Measurements from ENCODE around the gene TMEM179. TPM values are rescaled to one million over a fixed set of nuclear protein-coding genes. Genes with fewer than 3 reads are reported as not detected.

Gene TMEM179
- total and polyA plus RNA-seq, 2 of the 13 experiments (the other 11 are each of a cell fraction or from before 2014, with no cell fraction given), result not detected

DNA sequence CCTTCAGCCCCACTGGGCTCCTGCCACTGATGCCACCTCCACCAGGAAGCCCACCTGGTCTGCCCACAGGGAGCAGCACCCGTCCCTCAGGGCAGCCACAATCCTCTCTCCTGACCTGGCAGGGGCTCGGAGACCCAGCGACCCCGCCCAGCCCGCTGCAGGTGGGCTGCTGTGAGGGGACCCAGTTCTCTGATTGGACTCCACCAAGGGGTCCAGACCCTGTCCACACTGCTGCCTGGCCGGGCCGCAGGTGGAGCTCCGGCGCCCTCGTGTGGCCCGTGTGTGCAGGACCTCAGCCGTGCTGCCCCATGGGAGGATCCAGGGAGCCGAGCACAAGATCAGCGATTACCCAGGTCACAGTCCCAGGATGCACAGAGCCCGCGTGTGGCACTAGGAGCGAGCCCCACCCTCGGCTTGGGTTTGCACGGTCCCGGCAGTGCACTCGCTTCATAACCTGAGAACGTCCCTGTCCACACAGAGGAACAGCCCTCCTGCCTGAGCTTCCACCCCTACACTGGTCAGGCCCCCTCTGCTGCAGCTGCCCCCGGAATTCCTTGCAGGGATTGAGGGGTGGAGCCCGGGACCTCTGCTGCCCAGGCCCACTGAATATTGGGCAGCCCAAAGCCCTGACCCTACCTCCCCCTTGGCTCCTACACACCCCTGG lies 35.4 kb upstream of the TMEM179 start (continued):
- TF ChIP-seq, protein P1, sequence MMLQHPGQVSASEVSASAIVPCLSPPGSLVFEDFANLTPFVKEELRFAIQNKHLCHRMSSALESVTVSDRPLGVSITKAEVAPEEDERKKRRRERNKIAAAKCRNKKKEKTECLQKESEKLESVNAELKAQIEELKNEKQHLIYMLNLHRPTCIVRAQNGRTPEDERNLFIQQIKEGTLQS (CRISPR knock-in tag; IDR thresholded peaks at IDR 0.05), result no peak
- no peak for TF ChIP-seq MIER2 (CRISPR knock-in tag; IDR thresholded peaks at IDR 0.05)
- TF ChIP-seq, protein P2, sequence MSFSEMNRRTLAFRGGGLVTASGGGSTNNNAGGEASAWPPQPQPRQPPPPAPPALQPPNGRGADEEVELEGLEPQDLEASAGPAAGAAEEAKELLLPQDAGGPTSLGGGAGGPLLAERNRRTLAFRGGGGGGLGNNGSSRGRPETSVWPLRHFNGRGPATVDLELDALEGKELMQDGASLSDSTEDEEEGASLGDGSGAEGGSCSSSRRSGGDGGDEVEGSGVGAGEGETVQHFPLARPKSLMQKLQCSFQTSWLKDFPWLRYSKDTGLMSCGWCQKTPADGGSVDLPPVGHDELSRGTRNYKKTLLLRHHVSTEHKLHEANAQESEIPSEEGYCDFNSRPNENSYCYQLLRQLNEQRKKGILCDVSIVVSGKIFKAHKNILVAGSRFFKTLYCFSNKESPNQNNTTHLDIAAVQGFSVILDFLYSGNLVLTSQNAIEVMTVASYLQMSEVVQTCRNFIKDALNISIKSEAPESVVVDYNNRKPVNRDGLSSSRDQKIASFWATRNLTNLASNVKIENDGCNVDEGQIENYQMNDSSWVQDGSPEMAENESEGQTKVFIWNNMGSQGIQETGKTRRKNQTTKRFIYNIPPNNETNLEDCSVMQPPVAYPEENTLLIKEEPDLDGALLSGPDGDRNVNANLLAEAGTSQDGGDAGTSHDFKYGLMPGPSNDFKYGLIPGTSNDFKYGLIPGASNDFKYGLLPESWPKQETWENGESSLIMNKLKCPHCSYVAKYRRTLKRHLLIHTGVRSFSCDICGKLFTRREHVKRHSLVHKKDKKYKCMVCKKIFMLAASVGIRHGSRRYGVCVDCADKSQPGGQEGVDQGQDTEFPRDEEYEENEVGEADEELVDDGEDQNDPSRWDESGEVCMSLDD (CRISPR knock-in tag; IDR thresholded peaks at IDR 0.05; ENCODE audit: borderline replicate concordance), result no peak
- TF ChIP-seq, protein P3, sequence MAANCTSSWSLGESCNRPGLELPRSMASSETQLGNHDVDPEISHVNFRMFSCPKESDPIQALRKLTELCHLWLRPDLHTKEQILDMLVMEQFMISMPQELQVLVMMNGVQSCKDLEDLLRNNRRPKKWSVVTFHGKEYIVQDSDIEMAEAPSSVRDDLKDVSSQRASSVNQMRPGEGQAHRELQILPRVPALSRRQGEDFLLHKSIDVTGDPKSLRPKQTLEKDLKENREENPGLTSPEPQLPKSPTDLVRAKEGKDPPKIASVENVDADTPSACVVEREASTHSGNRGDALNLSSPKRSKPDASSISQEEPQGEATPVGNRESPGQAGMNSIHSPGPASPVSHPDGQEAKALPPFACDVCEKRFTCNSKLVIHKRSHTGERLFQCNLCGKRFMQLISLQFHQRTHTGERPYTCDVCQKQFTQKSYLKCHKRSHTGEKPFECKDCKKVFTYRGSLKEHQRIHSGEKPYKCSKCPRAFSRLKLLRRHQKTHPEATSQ (CRISPR knock-in tag; IDR thresholded peaks at IDR 0.05; ENCODE audit: borderline replicate concordance), result no peak
- TF ChIP-seq, protein P4, sequence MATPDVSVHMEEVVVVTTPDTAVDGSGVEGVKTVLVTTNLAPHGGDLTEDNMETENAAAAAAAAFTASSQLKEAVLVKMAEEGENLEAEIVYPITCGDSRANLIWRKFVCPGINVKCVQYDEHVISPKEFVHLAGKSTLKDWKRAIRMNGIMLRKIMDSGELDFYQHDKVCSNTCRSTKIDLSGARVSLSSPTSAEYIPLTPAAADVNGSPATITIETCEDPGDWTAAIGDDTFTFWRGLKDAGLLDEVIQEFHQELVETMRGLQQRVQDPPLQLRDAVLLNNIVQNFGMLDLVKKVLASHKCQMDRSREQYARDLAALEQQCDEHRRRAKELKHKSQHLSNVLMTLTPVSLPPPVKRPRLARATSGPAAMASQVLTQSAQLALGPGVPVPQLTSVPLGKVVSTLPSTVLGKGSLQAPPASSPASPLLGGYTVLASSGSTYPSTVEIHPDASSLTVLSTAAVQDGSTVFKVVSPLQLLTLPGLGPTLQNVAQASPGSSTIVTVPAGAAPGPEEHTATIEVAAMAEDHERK (CRISPR knock-in tag; IDR thresholded peaks at IDR 0.05; ENCODE audit: low read depth), result no peak
- TF ChIP-seq SIN3B (IDR thresholded peaks at IDR 0.05; ENCODE audit: low read length), result no peak
- no peak for TF ChIP-seq ATF1 (CRISPR knock-in tag; IDR thresholded peaks at IDR 0.05)
- no peak for TF ChIP-seq MZF1 (CRISPR knock-in tag; IDR thresholded peaks at IDR 0.05; ENCODE audit: borderline replicate concordance)
- TF ChIP-seq ZSCAN25 (CRISPR knock-in tag; IDR thresholded peaks at IDR 0.05), result 0 out of 2 replicates have a peak, but pooled peaks have one; percentile 25
- TF ChIP-seq, protein P5, sequence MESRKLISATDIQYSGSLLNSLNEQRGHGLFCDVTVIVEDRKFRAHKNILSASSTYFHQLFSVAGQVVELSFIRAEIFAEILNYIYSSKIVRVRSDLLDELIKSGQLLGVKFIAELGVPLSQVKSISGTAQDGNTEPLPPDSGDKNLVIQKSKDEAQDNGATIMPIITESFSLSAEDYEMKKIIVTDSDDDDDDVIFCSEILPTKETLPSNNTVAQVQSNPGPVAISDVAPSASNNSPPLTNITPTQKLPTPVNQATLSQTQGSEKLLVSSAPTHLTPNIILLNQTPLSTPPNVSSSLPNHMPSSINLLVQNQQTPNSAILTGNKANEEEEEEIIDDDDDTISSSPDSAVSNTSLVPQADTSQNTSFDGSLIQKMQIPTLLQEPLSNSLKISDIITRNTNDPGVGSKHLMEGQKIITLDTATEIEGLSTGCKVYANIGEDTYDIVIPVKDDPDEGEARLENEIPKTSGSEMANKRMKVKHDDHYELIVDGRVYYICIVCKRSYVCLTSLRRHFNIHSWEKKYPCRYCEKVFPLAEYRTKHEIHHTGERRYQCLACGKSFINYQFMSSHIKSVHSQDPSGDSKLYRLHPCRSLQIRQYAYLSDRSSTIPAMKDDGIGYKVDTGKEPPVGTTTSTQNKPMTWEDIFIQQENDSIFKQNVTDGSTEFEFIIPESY (CRISPR knock-in tag; IDR thresholded peaks at IDR 0.05), result no peak
- no peak for TF ChIP-seq YEATS2 (CRISPR knock-in tag; IDR thresholded peaks at IDR 0.05; ENCODE audit: borderline replicate concordance)
- TF ChIP-seq SIN3A (IDR thresholded peaks at IDR 0.05; ENCODE audit: borderline replicate concordance, low read depth, low read length), result no peak
- no peak for TF ChIP-seq ZNF160 (CRISPR knock-in tag; IDR thresholded peaks at IDR 0.05)
- no peak for TF ChIP-seq MEIS1 (CRISPR knock-in tag; IDR thresholded peaks at IDR 0.05; ENCODE audit: borderline replicate concordance)
- TF ChIP-seq ZNF792 (CRISPR knock-in tag; IDR thresholded peaks at IDR 0.05), result no peak
- TF ChIP-seq, protein P6, sequence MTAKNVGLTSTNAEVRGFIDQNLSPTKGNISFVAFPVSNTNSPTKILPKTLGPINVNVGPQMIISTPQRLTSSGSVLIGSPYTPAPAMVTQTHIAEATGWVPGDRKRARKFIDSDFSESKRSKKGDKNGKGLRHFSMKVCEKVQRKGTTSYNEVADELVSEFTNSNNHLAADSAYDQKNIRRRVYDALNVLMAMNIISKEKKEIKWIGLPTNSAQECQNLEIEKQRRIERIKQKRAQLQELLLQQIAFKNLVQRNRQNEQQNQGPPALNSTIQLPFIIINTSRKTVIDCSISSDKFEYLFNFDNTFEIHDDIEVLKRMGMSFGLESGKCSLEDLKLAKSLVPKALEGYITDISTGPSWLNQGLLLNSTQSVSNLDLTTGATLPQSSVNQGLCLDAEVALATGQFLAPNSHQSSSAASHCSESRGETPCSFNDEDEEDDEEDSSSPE (CRISPR knock-in tag; IDR thresholded peaks at IDR 0.05), result no peak
- TF ChIP-seq, protein P7, sequence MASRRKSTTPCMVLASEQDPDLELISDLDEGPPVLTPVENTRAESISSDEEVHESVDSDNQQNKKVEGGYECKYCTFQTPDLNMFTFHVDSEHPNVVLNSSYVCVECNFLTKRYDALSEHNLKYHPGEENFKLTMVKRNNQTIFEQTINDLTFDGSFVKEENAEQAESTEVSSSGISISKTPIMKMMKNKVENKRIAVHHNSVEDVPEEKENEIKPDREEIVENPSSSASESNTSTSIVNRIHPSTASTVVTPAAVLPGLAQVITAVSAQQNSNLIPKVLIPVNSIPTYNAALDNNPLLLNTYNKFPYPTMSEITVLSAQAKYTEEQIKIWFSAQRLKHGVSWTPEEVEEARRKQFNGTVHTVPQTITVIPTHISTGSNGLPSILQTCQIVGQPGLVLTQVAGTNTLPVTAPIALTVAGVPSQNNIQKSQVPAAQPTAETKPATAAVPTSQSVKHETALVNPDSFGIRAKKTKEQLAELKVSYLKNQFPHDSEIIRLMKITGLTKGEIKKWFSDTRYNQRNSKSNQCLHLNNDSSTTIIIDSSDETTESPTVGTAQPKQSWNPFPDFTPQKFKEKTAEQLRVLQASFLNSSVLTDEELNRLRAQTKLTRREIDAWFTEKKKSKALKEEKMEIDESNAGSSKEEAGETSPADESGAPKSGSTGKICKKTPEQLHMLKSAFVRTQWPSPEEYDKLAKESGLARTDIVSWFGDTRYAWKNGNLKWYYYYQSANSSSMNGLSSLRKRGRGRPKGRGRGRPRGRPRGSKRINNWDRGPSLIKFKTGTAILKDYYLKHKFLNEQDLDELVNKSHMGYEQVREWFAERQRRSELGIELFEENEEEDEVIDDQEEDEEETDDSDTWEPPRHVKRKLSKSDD (CRISPR knock-in tag; IDR thresholded peaks at IDR 0.05; ENCODE audit: low read depth), result no peak

All from HepG2 (cell line).